WTC11 (cell line): ENCODE results near the gene SKOR2.

Source experiments
- CBFB ChIP-seq: sonication (generic); formaldehyde crosslinking; IDR thresholded peaks from 2 replicates; pipeline ENCODE4 v1.8.1; 2022; ENCODE audit warnings: mild to moderate bottlenecking, low read depth, missing genetic modification reagents
- CREB1 ChIP-seq: sonication (generic); formaldehyde crosslinking; IDR thresholded peaks from 2 replicates; pipeline ENCODE4 v1.8.0; 2023; ENCODE audit warnings: mild to moderate bottlenecking, missing genetic modification reagents
- CTCF ChIP-seq: fragments of 200-600 bp; IDR thresholded peaks from 2 replicates; pipeline ENCODE4 v1.8.0; 2022; ENCODE audit warnings: antibody characterized with exemption
- GRHL2 ChIP-seq: fragments of 250-450 bp; sonication (Bioruptor Pico); IDR thresholded peaks from 2 replicates; pipeline ENCODE4 v1.8.0; 2022; ENCODE audit warnings: mild to moderate bottlenecking, moderate library complexity; ENCODE audit not compliant: insufficient replicate concordance, severe bottlenecking
- NFYB ChIP-seq: sonication (generic); formaldehyde crosslinking; conservative IDR thresholded peaks from 2 replicates; pipeline ENCODE4 v1.8.0; 2022; ENCODE audit warnings: low read depth, missing genetic modification reagents
- USF1 ChIP-seq: sonication (generic); formaldehyde crosslinking; IDR thresholded peaks from 2 replicates; pipeline ENCODE4 v1.8.0; 2022; ENCODE audit warnings: mild to moderate bottlenecking, missing genetic modification reagents
- USF2 ChIP-seq: sonication (generic); formaldehyde crosslinking; IDR thresholded peaks from 2 replicates; pipeline ENCODE4 v1.8.1; 2023; ENCODE audit warnings: mild to moderate bottlenecking, missing genetic modification reagents, moderate library complexity
- ZNF263 ChIP-seq: sonication (generic); formaldehyde crosslinking; IDR thresholded peaks from 2 replicates; pipeline ENCODE4 v1.8.1; 2022; ENCODE audit warnings: low read depth, mild to moderate bottlenecking, moderate library complexity, missing genetic modification reagents

- no peak for TF ChIP-seq NFYB (CRISPR knock-in tag)
- no peak for TF ChIP-seq CREB1 (CRISPR knock-in tag)
- no peak for TF ChIP-seq CBFB
- no peak for TF ChIP-seq CTCF
- no peak for TF ChIP-seq USF2 (CRISPR knock-in tag)
- no peak for TF ChIP-seq GRHL2 (CRISPR knock-in tag)
- TF ChIP-seq ZNF263 (CRISPR knock-in tag), result no peak
- no peak for TF ChIP-seq USF1 (CRISPR knock-in tag)
Measured at GRCh38 chr18:47249314-47249981, 2.0 kb downstream of the SKOR2 start.
